ENCODE data around the gene SUDS3.

- TF ChIP-seq CTCF (IDR thresholded peaks at IDR 0.05; ENCODE audit: poor library complexity, severe bottlenecking) (no peak), POLR2AphosphoS5 (IDR thresholded peaks at IDR 0.05) (no peak), RAD21 (conservative IDR thresholded peaks at IDR 0.05) (no peak), EZH2 (IDR thresholded peaks at IDR 0.05; ENCODE audit: borderline replicate concordance, insufficient read depth, low read length, poor library complexity, severe bottlenecking) (no peak), EP300 (conservative IDR thresholded peaks at IDR 0.05; ENCODE audit: poor library complexity, severe bottlenecking) (no peak), REST (IDR thresholded peaks at IDR 0.05; ENCODE audit: borderline replicate concordance) (no peak), TAF1 (IDR thresholded peaks at IDR 0.05; ENCODE audit: low read depth) (no peak), SMC3 (conservative IDR thresholded peaks at IDR 0.05; ENCODE audit: poor library complexity) (no peak)
These were observed 56.6 kb downstream of the SUDS3 start for GRCh38 chr12:118432812-118433545.

Data from neural cell (in vitro differentiated cells).